ENCODE results near the gene CCDC15. TPM values are rescaled to one million over a fixed set of nuclear protein-coding genes. Genes with fewer than 3 reads are reported as not detected.

The CCDC15 gene
- total RNA-seq, 1 donor from 2014 or later: 1.8 TPM

DNA sequence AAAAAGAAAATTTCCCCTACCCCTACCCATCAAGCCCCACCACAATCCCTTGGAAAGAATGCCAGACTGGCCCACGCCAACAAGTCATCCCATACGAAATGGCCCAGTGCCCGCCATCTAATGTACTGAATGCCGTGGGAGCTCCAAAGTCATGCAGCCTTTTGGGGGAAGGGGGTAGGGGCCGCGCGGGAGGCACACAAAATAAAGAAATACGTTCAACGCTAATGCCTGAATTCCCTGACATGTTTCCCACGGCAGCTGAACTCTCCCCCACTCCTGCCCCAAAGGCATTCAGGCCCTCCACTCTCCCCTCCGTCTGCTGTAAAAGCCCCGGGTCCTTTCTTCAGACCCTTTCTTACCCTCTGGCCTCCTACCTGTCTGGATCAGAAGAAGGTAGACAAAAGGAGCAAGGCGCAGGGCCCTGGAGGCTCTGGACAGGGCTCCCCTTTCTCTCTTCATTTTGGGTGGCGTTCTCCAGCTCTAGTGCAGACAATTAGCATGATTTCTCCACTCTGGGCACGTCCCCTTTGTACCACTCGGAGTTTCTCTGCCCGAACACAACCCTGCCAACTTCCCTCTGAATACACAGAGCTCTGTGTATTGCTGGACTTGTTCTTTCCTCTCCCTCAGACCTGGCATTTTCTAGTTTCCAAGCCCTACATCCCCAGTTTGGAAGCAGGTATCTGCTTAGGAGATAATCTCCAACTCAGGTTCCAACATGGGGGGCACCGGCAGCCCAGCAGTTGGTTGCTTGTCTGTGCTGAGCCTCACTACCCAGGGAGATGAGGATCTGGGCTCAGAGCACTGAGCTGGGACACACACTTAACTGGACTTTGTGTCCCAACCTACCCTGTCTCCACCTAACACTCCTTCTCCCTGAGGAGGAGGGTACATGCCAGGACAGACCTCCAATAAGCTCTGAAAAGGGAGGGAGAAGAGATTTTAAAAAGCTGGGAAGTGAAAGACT, 18.2 kb upstream of the CCDC15 start, which contains the start of gene HEPACAM:
Gene HEPACAM, minus strand, starts transcription at position 500 of the 967 bp plus-strand sequence. Its CDS starts 41 bp downstream, at position 459.
- DNase-seq (ENCODE audit: extremely low spot score, unreplicated experiment): no peak
- H3K4me1 Mint-ChIP-seq (ENCODE audit: unreplicated experiment): no peaks in the 10 kb centered on the region
- H3K36me3 Mint-ChIP-seq (ENCODE audit: unreplicated experiment): no peaks in the 10 kb centered on the region

GRCh38 chr11:124937336-124937935, 16.6 kb upstream of the CCDC15 start:
- no peak overlapping the region for H3K27ac Mint-ChIP-seq (ENCODE audit: unreplicated experiment)
- peaks cover 19% of the 10 kb centered on the region for H3K27me3 Mint-ChIP-seq (ENCODE audit: unreplicated experiment)
- H3K36me3 Mint-ChIP-seq (ENCODE audit: unreplicated experiment): no peaks in the 10 kb centered on the region
- TF ChIP-seq CTCF (IDR thresholded peaks at IDR 0.05): no peak
- H3K4me1 Mint-ChIP-seq (ENCODE audit: unreplicated experiment): no peaks in the 10 kb centered on the region
- no peak for DNase-seq (ENCODE audit: extremely low spot score, unreplicated experiment)
- no peaks in the 10 kb centered on the region for H3K9me3 Mint-ChIP-seq (ENCODE audit: unreplicated experiment)
- no peak overlapping the region for H3K4me3 Mint-ChIP-seq (ENCODE audit: unreplicated experiment)

More for the DNA sequence above, 18.2 kb upstream of the CCDC15 start, which contains the start of gene HEPACAM:
- no peak within 1 kb of the TSS for H3K4me3 Mint-ChIP-seq (ENCODE audit: unreplicated experiment)
- no peak within 1 kb of the TSS for H3K27ac Mint-ChIP-seq (ENCODE audit: unreplicated experiment)
- H3K27me3 Mint-ChIP-seq (ENCODE audit: unreplicated experiment): peaks cover 17% of the 10 kb centered on the region
- no peak for TF ChIP-seq CTCF (IDR thresholded peaks at IDR 0.05)
- H3K9me3 Mint-ChIP-seq (ENCODE audit: unreplicated experiment): no peaks in the 10 kb centered on the region

- Mint-ChIP-seq H3K36me3 (ENCODE audit: unreplicated experiment) (no peaks in the 10 kb centered on the region), H3K9me3 (ENCODE audit: unreplicated experiment) (no peaks in the 10 kb centered on the region), H3K4me3 (ENCODE audit: unreplicated experiment) (no peak overlapping the region), H3K27ac (ENCODE audit: unreplicated experiment) (no peak overlapping the region), H3K27me3 (ENCODE audit: unreplicated experiment) (peaks cover 21% of the 10 kb centered on the region), H3K4me1 (ENCODE audit: unreplicated experiment) (no peaks in the 10 kb centered on the region)
- no peak for DNase-seq (ENCODE audit: extremely low spot score, unreplicated experiment)
- no peak for TF ChIP-seq CTCF (IDR thresholded peaks at IDR 0.05)
These were observed 15.7 kb upstream of the CCDC15 start for GRCh38 chr11:124938206-124938765.

DNA sequence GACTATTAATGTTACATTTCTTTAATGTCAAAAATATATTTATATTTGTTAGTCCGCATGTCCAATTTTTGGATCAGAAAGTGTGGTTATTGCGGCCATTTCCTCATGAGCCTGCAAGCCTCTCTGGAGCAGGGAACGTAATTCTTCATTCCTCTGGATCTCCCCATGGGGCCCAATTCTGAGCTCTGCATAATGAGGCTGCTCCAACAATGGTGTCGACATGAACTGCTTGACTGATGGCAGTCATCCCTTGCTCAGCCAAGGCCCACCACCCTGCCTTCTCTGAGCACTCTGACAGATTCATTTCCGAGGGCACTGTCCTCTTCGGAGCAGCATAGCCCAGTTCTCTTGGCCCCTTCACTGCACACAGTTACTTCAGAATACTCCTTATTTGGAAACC, 15.0 kb upstream of the CCDC15 start:
- no peak for DNase-seq (ENCODE audit: extremely low spot score, unreplicated experiment)
- Mint-ChIP-seq H3K4me1 (ENCODE audit: unreplicated experiment) (no peaks in the 10 kb centered on the region), H3K9me3 (ENCODE audit: unreplicated experiment) (no peaks in the 10 kb centered on the region), H3K36me3 (ENCODE audit: unreplicated experiment) (no peaks in the 10 kb centered on the region), H3K27ac (ENCODE audit: unreplicated experiment) (no peak overlapping the region), H3K27me3 (ENCODE audit: unreplicated experiment) (peaks cover 21% of the 10 kb centered on the region), H3K4me3 (ENCODE audit: unreplicated experiment) (no peak overlapping the region)
- no peak for TF ChIP-seq CTCF (IDR thresholded peaks at IDR 0.05)

GRCh38 chr11:124941703-124942102, 12.3 kb upstream of the CCDC15 start:
- Mint-ChIP-seq H3K4me3 (ENCODE audit: unreplicated experiment) (no peak overlapping the region), H3K9me3 (ENCODE audit: unreplicated experiment) (no peaks in the 10 kb centered on the region), H3K36me3 (ENCODE audit: unreplicated experiment) (no peaks in the 10 kb centered on the region), H3K4me1 (ENCODE audit: unreplicated experiment) (peaks cover 3% of the 10 kb centered on the region), H3K27ac (ENCODE audit: unreplicated experiment) (no peak overlapping the region), H3K27me3 (ENCODE audit: unreplicated experiment) (peaks cover 12% of the 10 kb centered on the region)
- TF ChIP-seq CTCF (IDR thresholded peaks at IDR 0.05): no peak
- DNase-seq (ENCODE audit: extremely low spot score, unreplicated experiment): no peak
